ENCODE measurements around the gene KLHL15.
"Not testable (repeated sequence)": the region's sequence is repeated elsewhere in the genome, so short reads cannot be mapped to it uniquely, and the experiment has no call there.

KLHL15 gene

DNA sequence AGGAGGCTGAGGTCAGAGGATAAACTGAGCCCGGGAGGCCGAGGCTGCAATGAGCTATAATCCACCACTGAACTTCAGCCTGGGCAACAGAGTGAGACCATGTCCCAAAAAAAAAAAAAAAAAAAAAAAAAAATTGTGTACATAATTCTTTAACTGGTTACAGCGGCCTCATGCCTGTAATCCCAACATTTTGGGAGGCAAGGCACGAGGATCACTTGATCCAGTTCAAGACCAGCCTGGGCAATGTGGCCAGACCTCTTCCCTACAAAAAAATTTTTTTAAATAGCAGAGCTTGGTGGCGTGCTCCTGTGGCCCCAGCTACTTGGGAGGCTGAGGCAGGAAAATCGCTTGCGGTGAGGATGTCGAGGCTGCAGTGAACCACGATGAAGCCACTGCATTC lies 9.3 kb downstream of the KLHL15 start:
- DNase-seq: no peak

DNA sequence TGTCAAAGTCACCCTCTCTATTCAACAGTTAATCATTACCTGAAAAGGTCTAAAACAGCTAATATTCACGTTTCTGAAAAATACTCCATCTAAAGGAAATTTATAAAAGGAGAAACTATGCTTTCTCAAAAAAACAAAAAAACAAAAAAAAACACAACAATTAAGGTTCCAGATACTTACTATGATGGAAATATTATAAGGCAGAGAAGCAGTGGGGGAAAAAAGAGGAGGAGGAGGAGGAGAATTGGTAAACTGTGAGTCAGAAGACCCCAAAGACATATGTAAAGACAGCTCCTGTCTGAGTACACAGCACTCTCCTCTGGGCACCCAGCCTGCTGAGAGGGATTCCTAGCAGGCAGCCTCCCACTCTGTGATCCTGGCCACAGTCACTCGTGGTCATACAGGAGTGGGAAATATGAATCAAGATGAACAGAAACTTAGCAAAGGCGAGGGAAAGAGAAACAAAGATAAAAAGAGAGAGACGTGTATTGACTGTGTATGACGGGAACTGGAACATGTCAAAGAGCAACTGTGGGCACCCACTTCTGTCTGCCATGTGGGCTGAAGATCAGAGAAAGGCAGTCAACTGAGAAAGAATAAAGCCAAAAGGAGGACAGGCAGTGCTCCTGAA lies 12.5 kb downstream of the KLHL15 start:
- peak in 2 of 5 donors; percentile 2 to 40 for DNase-seq

- no peak for DNase-seq
These were observed 14.7 kb downstream of the KLHL15 start for GRCh38 chrX:24012266-24012665.

GRCh38 chrX:24005867-24006266 lies 21.1 kb downstream of the KLHL15 start:
- no peak for DNase-seq

DNA sequence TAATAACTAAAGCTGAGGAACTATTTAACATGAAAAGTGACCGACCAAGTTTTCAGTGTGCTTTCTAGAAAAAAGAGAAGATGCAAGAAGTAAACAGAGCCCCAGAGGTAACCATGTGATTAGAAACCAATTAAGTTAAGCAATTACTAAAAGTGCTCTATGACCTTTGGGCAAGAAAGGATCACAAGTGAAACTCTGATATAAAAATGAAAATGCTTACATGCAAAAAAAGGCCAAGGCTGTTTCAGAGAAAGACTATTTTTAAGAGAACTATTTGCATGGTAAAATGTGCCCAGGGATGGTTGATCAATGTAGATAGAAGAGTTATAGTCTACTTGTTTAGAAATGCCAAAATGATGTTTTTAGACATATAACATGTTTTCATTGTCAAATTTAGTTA lies 22.0 kb downstream of the KLHL15 start:
- DNase-seq: no peak

GRCh38 chrX:24002792-24003191 lies 24.2 kb downstream of the KLHL15 start:
- DNase-seq: no peak

GRCh38 chrX:24002167-24002566 lies 24.8 kb downstream of the KLHL15 start:
- no peak for DNase-seq

DNA sequence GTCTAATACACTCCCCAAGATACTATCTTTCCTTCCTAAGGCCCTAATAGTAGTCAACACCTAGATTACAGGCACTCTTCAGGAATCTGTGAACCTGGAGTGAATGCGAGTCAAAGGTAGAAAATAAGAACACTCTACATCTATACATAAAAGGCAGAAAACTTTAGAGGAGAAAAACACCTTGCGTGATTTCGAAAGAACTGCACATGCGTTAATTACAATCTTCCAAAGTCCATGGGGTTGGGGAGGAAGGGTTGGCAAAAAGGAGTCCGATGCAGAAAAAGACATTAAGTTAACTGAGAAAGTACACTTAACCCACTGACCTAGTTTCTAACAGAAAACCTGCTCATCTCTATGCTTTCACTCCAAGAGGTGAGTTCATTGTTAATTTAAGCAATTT lies 27.3 kb downstream of the KLHL15 start:
- DNase-seq: no peak

- no peak for DNase-seq
These were observed 33.9 kb downstream of the KLHL15 start for GRCh38 chrX:23993012-23993633.

- DNase-seq: no peak
These were observed 34.6 kb downstream of the KLHL15 start for GRCh38 chrX:23992431-23992830.

DNA sequence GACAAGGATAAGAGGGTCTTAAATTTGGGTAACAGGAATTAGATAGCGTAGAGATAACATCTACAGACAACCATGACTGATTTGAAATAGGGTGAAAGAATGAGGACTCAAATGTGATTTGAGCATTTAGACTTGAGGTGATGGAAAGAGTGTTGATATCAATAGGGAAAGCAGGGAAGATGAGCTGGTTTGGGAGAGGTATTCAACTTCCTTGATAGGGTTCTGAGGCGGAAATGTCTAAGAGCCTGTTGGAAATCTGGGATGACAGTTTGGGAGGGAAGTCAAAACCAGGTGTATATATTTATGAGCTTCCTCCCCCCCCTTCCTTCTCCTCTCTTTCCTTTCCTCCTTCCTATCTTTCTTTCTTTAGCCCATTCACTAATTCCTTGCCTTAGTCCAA lies 36.5 kb downstream of the KLHL15 start:
- DNase-seq: no peak

DNA sequence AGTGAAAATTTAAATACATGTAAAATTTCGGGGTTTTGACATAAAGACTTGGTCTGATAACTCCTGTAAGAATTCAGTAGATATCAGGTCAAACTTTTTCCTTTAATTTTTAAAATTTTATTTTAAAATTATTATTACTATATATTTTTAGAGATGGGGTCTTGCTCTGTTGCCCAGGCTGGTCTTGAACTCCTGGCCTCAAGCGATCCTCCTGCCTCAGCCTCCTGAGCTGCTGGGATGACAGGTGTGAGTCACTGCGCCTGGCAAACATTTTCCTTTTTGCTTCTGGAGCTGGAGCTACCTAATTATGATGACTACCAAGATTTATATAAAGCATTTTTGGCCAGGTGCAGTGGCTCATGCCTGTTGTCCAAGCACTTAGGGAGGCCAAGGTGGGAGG lies 37.3 kb downstream of the KLHL15 start:
- no peak for DNase-seq

DNA sequence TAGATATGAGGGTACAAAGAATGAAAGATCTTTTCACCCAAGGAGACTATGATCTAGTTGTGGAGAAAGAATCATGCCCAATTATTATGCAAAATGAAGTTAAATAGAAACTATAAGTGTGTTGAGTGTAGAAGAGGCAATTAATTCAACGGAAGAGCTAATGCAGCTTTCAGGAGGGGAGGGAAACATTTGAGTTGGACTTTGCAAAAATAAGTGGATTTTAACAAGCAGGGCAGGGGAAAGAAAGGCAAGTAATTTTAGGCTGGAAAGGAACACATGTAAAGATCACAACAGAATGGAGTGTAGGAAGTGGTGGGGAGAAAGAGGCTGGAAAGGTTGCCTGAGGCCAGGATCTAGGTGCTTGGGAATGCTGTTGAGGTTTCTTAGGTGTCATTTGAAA lies 44.1 kb downstream of the KLHL15 start:
- no peak for DNase-seq

- no peak for DNase-seq
These were observed 45.3 kb downstream of the KLHL15 start for GRCh38 chrX:23981711-23982110.

DNA sequence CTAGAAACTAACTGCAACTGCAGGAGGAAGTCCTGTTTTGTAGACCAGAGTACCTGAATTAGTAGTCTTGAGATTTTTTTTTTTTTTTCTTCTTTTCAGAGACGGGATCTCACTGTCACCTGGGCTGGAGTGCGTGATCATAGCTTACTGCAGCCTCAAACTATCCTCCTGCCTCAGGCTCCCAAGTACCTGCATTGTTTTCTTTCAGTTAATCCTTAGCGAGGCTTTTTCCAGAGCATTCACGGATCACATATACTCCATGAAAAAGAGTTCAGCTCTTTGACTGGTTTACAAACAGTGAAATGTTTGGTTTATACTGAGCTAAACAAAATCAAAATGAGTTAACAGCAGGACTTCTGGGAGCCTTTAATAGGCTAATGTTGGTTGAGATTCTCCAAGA lies 45.8 kb downstream of the KLHL15 start:
- no peak for DNase-seq

DNA sequence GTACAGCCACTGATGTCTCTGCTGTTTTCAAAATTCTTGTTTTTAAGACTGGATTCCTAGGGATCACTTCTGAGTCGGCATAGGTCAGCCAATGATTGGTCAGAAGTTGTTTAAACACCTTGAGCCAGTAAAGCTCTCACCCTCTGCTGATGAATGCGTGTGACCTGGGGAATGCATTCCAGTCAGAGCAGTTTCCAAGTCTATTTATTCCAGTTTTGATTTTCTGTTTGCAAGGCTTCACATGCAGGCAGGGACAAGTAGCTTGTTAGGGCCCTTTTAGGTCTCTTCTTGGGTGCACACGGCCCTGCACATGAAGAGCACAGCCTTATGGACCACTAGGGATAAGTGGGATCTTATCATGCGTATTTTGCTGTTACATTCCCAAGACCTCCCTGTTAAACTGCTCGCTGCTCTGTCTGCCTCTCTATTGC lies 47.0 kb downstream of the KLHL15 start:
- DNase-seq: no peak

DNA sequence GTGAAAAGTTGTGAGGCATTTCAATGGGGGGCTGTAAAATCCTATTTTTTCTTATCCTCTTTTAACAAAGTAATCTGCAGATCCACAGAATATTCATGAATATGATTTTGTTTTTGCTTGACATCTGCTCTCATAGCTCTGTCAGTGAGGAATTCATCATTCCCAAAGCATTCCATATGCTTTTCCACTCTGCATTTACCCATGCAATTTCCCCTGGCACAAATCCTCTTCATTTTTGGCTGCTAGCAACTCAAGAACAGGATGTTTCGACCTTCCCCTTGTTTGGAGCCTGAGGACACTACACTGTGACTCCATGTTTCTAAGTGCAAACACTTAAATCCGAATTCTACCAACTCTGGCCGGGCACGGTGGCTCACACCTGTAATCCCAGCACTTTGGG lies 48.5 kb downstream of the KLHL15 start:
- no peak for DNase-seq

- not testable (repeated sequence) for DNase-seq
These were observed 61.4 kb downstream of the KLHL15 start for GRCh38 chrX:23965630-23966029.

DNA sequence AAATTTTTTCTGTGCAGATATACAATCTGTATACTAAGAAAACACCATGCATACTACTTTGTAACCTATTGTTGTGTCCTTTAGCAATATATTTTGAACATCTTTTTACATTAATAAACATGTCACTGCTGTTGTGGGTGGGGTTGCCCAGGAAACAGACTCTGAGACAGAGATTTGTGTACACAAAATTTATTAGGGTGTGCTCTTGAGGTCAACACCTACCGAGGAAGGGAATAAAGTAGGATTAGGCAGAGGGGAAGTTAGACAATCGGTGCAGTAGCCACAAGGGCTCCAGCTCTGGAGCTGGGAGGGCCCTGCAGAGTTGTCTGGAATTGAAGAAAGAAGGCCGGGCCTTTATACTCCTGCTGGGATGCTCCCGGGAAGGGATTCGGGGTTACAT lies 62.8 kb downstream of the KLHL15 start:
- no peak for DNase-seq

- DNase-seq: no peak
These were observed 67.2 kb downstream of the KLHL15 start for GRCh38 chrX:23959781-23960180.

DNA sequence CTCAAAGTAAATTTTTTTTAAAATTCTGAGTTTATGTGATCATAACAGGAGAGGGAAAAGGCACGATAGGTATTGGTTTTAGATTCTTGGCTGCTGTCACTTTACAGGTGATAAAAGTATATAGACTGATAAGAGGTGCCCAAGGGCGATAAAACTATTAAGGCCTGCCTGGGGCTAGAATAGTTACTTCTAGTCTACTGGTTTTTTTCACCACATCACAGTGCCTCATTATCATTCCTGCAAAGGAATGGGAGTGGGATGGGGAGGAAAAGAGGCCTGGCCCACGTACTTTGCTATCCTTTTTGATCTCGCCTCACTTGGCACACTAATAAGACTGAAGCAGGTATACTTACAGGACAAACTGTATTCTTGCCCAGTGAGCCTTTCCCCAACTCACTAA lies 72.6 kb downstream of the KLHL15 start:
- DNase-seq: no peak

GRCh38 chrX:23953908-23954269 lies 73.1 kb downstream of the KLHL15 start:
- peak in 1 of 5 donors; percentile 16 for DNase-seq

GRCh38 chrX:23952984-23953907 lies 73.7 kb downstream of the KLHL15 start:
- DNase-seq: peak in 4 of 5 donors; percentile 4 to 82 (median 10)

DNA sequence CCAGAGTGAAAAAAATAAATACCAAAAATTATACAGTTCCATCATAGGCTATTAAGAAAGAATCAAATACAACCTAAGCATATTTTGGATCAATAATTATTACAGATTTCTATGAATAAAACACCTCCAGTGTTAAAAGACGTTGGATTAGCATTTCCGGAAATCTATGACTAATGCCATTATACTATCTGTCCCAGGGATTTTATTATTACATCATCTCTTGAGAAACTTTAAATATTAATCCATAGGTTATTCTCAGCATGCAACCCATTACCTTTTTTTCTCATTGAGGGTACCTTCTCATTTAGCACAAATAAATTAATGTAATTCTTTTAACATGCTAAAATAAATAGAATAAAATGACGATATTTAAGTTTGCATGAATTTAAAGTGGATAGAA lies 74.6 kb downstream of the KLHL15 start:
- no peak for DNase-seq
